ENCODE data around the gene NRXN3. TPM values are rescaled to one million over a fixed set of nuclear protein-coding genes. Genes with fewer than 3 reads are reported as not detected.

Gene NRXN3
- total and polyA plus RNA-seq, 2 donors (not counting 1 experiment from before 2014, with no cell fraction given): not detected

- Histone ChIP-seq H3K9ac (ENCODE audit: low read length) (no peak overlapping the region), H2AFZ (ENCODE audit: insufficient read depth, low read depth, low read length, poor library complexity, severe bottlenecking) (no peak overlapping the region)
- POLR2A ChIA-PET: no interaction called here
Measured at GRCh38 chr14:79090641-79091180, 920.5 kb downstream of the NRXN3 start.

GRCh38 chr14:79091381-79091963, 921.3 kb downstream of the NRXN3 start:
- no peak overlapping the region for H3K4me2 ChIP-seq (replicated peaks; ENCODE audit: low read depth, low read length, poor library complexity, severe bottlenecking)
- no peaks in the 10 kb centered on the region for H3K9me3 Mint-ChIP-seq (ENCODE audit: insufficient read depth)
- ATAC-seq (ENCODE audit: low read depth) (no peak), DNase-seq (no peak)
- no peaks in the 10 kb centered on the region for H4K20me1 ChIP-seq (ENCODE audit: control insufficient read depth, insufficient read depth, low read length, poor library complexity, severe bottlenecking)
- TF ChIP-seq EZH2 (IDR thresholded peaks at IDR 0.05; ENCODE audit: borderline replicate concordance, insufficient read depth, low read depth, low read length, poor library complexity, severe bottlenecking) (no peak), CTCF (IDR thresholded peaks at IDR 0.05) (no peak)
- H3K36me3 ChIP-seq (replicated peaks in 1 of 2; ENCODE audit: control extremely low read depth in 1 of 2, control insufficient read depth in 1 of 2, extremely low read depth in 1 of 2, insufficient read depth in 2 of 2, low read length in 1 of 2): no peaks in the 10 kb centered on the region
- no peaks in the 10 kb centered on the region for H3K4me1 Mint-ChIP-seq
- no peaks in the 10 kb centered on the region for H3K27me3 Mint-ChIP-seq
- H3K27me3 ChIP-seq (replicated peaks in 1 of 4; ENCODE audit: control extremely low read depth in 1 of 4, control insufficient read depth in 3 of 4, insufficient read depth in 4 of 4, low read length in 3 of 4): no peaks in the 10 kb centered on the region
- WGBS (ENCODE audit: insufficient coverage): 68% methylated on average over 2 of the region's 4 CpGs
- no peak overlapping the region for H3K27ac ChIP-seq (ENCODE audit: low read length in 2 of 2)
- POLR2A ChIA-PET: no interaction called here
- intact Hi-C loops (cut with micrococcal nuclease): no loop called here
- H3K9me3 ChIP-seq (ENCODE audit: control extremely low read depth in 1 of 3, control insufficient read depth in 2 of 3, insufficient read depth in 1 of 3, low read length in 2 of 3): no peaks in the 10 kb centered on the region
- H3K4me1 ChIP-seq (ENCODE audit: control insufficient read depth in 2 of 2, insufficient read depth in 2 of 2, low read length in 2 of 2): no peaks in the 10 kb centered on the region
- H2AFZ ChIP-seq (ENCODE audit: insufficient read depth, low read depth, low read length, poor library complexity, severe bottlenecking): no peak overlapping the region
- no peak overlapping the region for H3K4me3 Mint-ChIP-seq
- CTCF ChIA-PET: no interaction called here
- H3K4me3 ChIP-seq (ENCODE audit: control extremely low read depth in 1 of 5, extremely low read depth in 1 of 5, insufficient read depth in 1 of 5, low read depth in 2 of 5, low read length in 4 of 5): no peak overlapping the region
- no peak overlapping the region for H3K9ac ChIP-seq (ENCODE audit: low read length)
- H3K79me2 ChIP-seq (ENCODE audit: control insufficient read depth, insufficient read depth, low read length): no peaks in the 10 kb centered on the region
- H3K27ac Mint-ChIP-seq: no peak overlapping the region

More at GRCh38 chr14:79090641-79091180, 920.5 kb downstream of the NRXN3 start:
- Histone ChIP-seq H3K4me1 (ENCODE audit: control insufficient read depth in 2 of 2, insufficient read depth in 2 of 2, low read length in 2 of 2) (no peaks in the 10 kb centered on the region), H3K9me3 (ENCODE audit: control extremely low read depth in 1 of 3, control insufficient read depth in 2 of 3, insufficient read depth in 1 of 3, low read length in 2 of 3) (no peaks in the 10 kb centered on the region), H3K27me3 (replicated peaks in 1 of 4; ENCODE audit: control extremely low read depth in 1 of 4, control insufficient read depth in 3 of 4, insufficient read depth in 4 of 4, low read length in 3 of 4) (no peaks in the 10 kb centered on the region), H3K4me3 (ENCODE audit: control extremely low read depth in 1 of 5, extremely low read depth in 1 of 5, insufficient read depth in 1 of 5, low read depth in 2 of 5, low read length in 4 of 5) (no peak overlapping the region), H4K20me1 (ENCODE audit: control insufficient read depth, insufficient read depth, low read length, poor library complexity, severe bottlenecking) (no peaks in the 10 kb centered on the region), H3K4me2 (replicated peaks; ENCODE audit: low read depth, low read length, poor library complexity, severe bottlenecking) (no peak overlapping the region), H3K79me2 (ENCODE audit: control insufficient read depth, insufficient read depth, low read length) (no peaks in the 10 kb centered on the region), H3K27ac (ENCODE audit: low read length in 2 of 2) (no peak overlapping the region), H3K36me3 (replicated peaks in 1 of 2; ENCODE audit: control extremely low read depth in 1 of 2, control insufficient read depth in 1 of 2, extremely low read depth in 1 of 2, insufficient read depth in 2 of 2, low read length in 1 of 2) (no peaks in the 10 kb centered on the region)
- Mint-ChIP-seq H3K4me1 (no peaks in the 10 kb centered on the region), H3K27me3 (no peaks in the 10 kb centered on the region), H3K9me3 (ENCODE audit: insufficient read depth) (no peaks in the 10 kb centered on the region), H3K27ac (no peak overlapping the region), H3K4me3 (no peak overlapping the region)
- intact Hi-C loops (cut with micrococcal nuclease): no loop called here
- WGBS (ENCODE audit: insufficient coverage): no CpG with 5 or more reads among the region's 2 CpGs
- ATAC-seq (ENCODE audit: low read depth) (no peak), DNase-seq (no peak)
- CTCF ChIA-PET: no interaction called here
- no peak for TF ChIP-seq EZH2 (IDR thresholded peaks at IDR 0.05; ENCODE audit: borderline replicate concordance, insufficient read depth, low read depth, low read length, poor library complexity, severe bottlenecking)
